Vagina (tissue), 2 donors: ENCODE data around the gene EN2. TPM values are rescaled to one million over a fixed set of nuclear protein-coding genes. Genes with fewer than 3 reads are reported as not detected.

Experiments
- DNase-seq, 2 donors: peaks; one replicate each; pipeline ENCODE4 v3.0.0-alpha.2; 2017; ENCODE audit errors: extremely low spot score in 2 of 2
- H3K27ac ChIP-seq: fragments of 200-600 bp; sonication (generic); one replicate; pipeline ENCODE4 v1.5.1; 2019
- H3K27me3 ChIP-seq: fragments of 200-600 bp; sonication (generic); one replicate; pipeline ENCODE4 v1.5.1; 2019
- H3K36me3 ChIP-seq, 2 donors: fragments of 200-600 bp; sonication (generic); one replicate each; pipeline ENCODE4 v1.5.1; 2017 to 2019
- H3K4me1 ChIP-seq: fragments of 200-600 bp; sonication (generic); one replicate; pipeline ENCODE4 v1.5.1; 2019
- H3K4me3 ChIP-seq, 2 donors: fragments of 200-600 bp; sonication (generic); 1 replicate in 1 of 2; 2 replicates in 1 of 2; pipeline ENCODE4 v1.5.1; 2016 to 2019
- H3K9me3 ChIP-seq: fragments of 200-600 bp; sonication (generic); one replicate; pipeline ENCODE4 v1.5.1; 2019
- POLR2A ChIP-seq, 2 donors: fragments of 450-650 bp; IDR thresholded peaks; one replicate each; pipeline ENCODE4 v1.6.1; 2017; ENCODE audit warnings: antibody characterized with exemption in 2 of 2, mild to moderate bottlenecking in 2 of 2, moderate library complexity in 2 of 2
- POLR2AphosphoS5 ChIP-seq, 2 donors: sonication (generic); formaldehyde crosslinking; IDR thresholded peaks; one replicate each; pipeline ENCODE4 v1.9.0; 2017; ENCODE audit warnings: antibody characterized with exemption in 2 of 2, mild to moderate bottlenecking in 2 of 2, low read depth in 1 of 2; ENCODE audit not compliant: insufficient read depth in 1 of 2
- intact Hi-C: fragments of 100-400 bp; cut with DNase I; formaldehyde crosslinking; loops from one replicate; pipeline ENCODE4 v1.15.1; 2023
- total RNA-seq: library from RNA; depleted of rRNA; stranded (reverse); fragments of >200 nt; gene quantifications from one replicate; pipeline ENCODE4 v1.2.3, GENCODE V29; 2016
- TF ChIP-seq, protein P1 (sequence below), 3 experiments: fragments of 450-650 bp in 2 of 3; fragments of 200-600 bp in 1 of 3; sonication (generic) in 1 of 3; IDR thresholded peaks; one replicate each; pipeline ENCODE4 v1.5.1; 2017 to 2019; ENCODE audit warnings: antibody characterized with exemption in 3 of 3, mild to moderate bottlenecking in 2 of 3, moderate library complexity in 2 of 3

Gene EN2
- total RNA-seq, 1 donor from 2014 or later = 0.98 TPM

DNA sequence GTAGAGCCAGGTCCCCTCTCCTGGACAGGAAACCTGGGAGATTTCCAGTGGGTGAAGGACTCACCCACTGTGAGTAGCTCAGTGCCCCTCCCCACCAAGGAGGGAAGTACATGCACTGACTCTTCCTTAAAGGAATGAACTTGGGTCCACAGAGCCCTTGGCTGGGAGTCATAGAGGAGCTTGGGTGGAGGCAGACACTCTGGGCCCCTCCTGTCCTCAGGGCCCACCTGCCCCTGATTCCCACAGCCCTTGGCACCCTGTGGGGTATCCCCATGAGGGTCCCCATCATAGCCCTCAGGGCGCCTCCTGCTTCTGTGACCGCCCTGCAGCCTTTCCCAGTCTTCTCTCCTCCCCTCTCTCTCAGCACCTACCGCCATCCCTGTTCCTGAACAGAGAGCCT lies 3.7 kb downstream of the EN2 start:
- Histone ChIP-seq H3K27ac (no peak overlapping the region), H3K4me1 (peaks cover 33% of the 10 kb centered on the region), H3K36me3 (no peaks in the 10 kb centered on the region), H3K4me3 (no peak overlapping the region), H3K27me3 (peaks cover 17% of the 10 kb centered on the region), H3K9me3 (no peaks in the 10 kb centered on the region)
- no peak for TF ChIP-seq POLR2A (IDR thresholded peaks at IDR 0.05)
- TF ChIP-seq, protein P1, sequence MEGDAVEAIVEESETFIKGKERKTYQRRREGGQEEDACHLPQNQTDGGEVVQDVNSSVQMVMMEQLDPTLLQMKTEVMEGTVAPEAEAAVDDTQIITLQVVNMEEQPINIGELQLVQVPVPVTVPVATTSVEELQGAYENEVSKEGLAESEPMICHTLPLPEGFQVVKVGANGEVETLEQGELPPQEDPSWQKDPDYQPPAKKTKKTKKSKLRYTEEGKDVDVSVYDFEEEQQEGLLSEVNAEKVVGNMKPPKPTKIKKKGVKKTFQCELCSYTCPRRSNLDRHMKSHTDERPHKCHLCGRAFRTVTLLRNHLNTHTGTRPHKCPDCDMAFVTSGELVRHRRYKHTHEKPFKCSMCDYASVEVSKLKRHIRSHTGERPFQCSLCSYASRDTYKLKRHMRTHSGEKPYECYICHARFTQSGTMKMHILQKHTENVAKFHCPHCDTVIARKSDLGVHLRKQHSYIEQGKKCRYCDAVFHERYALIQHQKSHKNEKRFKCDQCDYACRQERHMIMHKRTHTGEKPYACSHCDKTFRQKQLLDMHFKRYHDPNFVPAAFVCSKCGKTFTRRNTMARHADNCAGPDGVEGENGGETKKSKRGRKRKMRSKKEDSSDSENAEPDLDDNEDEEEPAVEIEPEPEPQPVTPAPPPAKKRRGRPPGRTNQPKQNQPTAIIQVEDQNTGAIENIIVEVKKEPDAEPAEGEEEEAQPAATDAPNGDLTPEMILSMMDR (IDR thresholded peaks at IDR 0.05) = no peak
- no peak for TF ChIP-seq POLR2AphosphoS5 (IDR thresholded peaks at IDR 0.05; ENCODE audit: insufficient read depth in 1 of 2, low read depth in 1 of 2)
- intact Hi-C loops = no loop called here
- DNase-seq = no peak

DNA sequence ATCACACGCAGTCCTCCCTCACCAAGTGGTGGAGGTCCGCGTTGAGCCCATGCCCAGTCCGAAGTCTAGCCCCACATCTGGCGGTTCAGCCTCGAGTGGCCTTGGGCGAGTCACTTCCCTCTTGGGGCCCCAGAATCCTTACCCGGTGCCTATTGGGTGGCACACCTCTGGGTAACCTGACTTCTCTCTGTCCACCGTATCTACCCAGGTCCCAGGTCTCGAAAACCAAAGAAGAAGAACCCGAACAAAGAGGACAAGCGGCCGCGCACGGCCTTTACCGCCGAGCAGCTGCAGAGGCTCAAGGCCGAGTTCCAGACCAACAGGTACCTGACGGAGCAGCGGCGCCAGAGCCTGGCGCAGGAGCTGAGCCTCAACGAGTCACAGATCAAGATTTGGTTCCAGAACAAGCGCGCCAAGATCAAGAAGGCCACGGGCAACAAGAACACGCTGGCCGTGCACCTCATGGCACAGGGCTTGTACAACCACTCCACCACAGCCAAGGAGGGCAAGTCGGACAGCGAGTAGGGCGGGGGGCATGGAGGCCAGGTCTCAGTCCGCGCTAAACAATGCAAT lies 4.3 kb downstream of the EN2 start:
- Histone ChIP-seq H3K4me1 (peaks cover 33% of the 10 kb centered on the region), H3K9me3 (no peaks in the 10 kb centered on the region), H3K27me3 (peaks cover 20% of the 10 kb centered on the region), H3K36me3 (no peaks in the 10 kb centered on the region), H3K27ac (no peak overlapping the region), H3K4me3 (no peak overlapping the region)
- intact Hi-C loops = no loop called here
- TF ChIP-seq POLR2A (IDR thresholded peaks at IDR 0.05) = no peak
- TF ChIP-seq, protein P1 (IDR thresholded peaks at IDR 0.05) = no peak
- no peak for TF ChIP-seq POLR2AphosphoS5 (IDR thresholded peaks at IDR 0.05; ENCODE audit: insufficient read depth in 1 of 2, low read depth in 1 of 2)
- no peak for DNase-seq

DNA sequence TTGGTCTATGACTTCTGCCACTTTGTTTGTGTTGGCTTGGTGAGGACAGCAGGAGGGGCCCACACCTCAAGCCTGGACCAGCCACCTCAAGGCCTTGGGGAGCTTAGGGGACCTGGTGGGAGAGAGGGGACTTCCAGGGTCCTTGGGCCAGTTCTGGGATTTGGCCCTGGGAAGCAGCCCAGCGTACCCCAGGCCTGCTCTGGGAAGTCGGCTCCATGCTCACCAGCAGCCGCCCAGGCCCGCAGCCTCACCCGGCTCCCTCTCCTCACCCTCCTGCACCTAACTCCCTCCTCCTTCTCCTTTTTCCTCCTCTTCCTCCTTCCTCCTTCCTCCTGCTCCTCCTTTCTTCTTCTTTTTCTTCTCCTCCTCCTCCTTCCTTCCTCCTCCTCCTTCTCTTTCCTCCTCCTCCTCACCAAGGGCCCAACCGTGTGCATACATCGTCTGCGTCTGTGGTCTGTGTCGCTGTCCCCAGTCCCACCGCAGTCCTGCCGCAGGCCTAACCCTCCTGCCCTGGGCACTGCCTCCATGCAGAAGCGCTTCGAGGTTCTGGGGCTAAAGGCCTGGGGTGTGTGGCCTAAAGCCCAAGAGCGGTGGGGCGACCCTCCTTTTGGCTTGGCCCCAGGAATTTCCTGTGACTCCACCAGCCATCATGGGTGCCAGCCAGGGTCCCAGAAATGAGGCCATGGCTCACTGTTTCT lies 5.3 kb downstream of the EN2 start:
- Histone ChIP-seq H3K36me3 (no peaks in the 10 kb centered on the region), H3K4me3 (no peak overlapping the region), H3K27me3 (peaks cover 21% of the 10 kb centered on the region), H3K27ac (no peak overlapping the region), H3K4me1 (peaks cover 38% of the 10 kb centered on the region), H3K9me3 (no peaks in the 10 kb centered on the region)
- no peak for DNase-seq
- intact Hi-C loops = no loop called here
- TF ChIP-seq, protein P1 (IDR thresholded peaks at IDR 0.05) = no peak
- TF ChIP-seq POLR2AphosphoS5 (IDR thresholded peaks at IDR 0.05; ENCODE audit: insufficient read depth in 1 of 2, low read depth in 1 of 2) (no peak), POLR2A (IDR thresholded peaks at IDR 0.05) (no peak)

DNA sequence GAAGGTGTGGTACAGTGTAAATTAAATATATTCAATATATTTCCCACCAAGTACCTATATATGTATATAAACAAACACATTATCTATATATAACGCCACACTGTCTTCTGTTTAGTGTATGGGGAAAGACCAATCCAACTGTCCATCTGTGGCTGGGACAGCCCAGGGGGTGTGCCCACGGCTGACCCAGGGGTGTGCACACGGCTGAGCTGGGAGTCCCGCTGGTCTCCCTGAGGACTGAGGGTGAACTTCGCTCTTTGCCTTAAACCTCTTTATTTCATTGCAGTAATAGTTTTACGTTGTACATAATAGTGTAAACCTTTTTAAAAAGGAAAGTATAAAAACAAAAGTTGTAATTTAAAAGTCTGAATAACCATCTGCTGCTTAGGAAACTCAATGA lies 6.3 kb downstream of the EN2 start:
- H3K4me3 ChIP-seq = no peak overlapping the region
- no peaks in the 10 kb centered on the region for H3K36me3 ChIP-seq
- intact Hi-C loops = no loop called here
- H3K4me1 ChIP-seq = peaks cover 31% of the 10 kb centered on the region
- TF ChIP-seq POLR2A (IDR thresholded peaks at IDR 0.05) (no peak), POLR2AphosphoS5 (IDR thresholded peaks at IDR 0.05; ENCODE audit: insufficient read depth in 1 of 2, low read depth in 1 of 2) (no peak)
- TF ChIP-seq, protein P1 (IDR thresholded peaks at IDR 0.05) = no peak
- H3K27ac ChIP-seq = no peak overlapping the region
- H3K9me3 ChIP-seq = no peaks in the 10 kb centered on the region
- H3K27me3 ChIP-seq = peaks cover 27% of the 10 kb centered on the region
- DNase-seq = no peak
